DOHH2 (cell line): ENCODE results near the gene BOD1L1.

Experiments used
- H3F3A ChIP-seq: fragments of 200-600 bp; sonication (generic), shearing (Covaris generic); 2 replicates; pipeline ENCODE4 v1.6.0; 2016; ENCODE audit warnings: antibody characterized with exemption, mild to moderate bottlenecking; ENCODE audit not compliant: control insufficient read depth, insufficient read depth
- H3K27ac ChIP-seq: fragments of 200-600 bp; sonication (generic); 2 replicates; pipeline ENCODE4 v1.5.1; 2014; ENCODE audit warnings: low read depth, mild to moderate bottlenecking, low read length, moderate library complexity
- H3K27me3 ChIP-seq: fragments of 200-600 bp; sonication (generic); 2 replicates; pipeline ENCODE4 v1.6.1; 2014; ENCODE audit warnings: mild to moderate bottlenecking, low read length, mixed read lengths; ENCODE audit not compliant: control insufficient read depth
- H3K36me3 ChIP-seq: fragments of 200-600 bp; sonication (generic); 2 replicates; pipeline ENCODE4 v1.6.1; 2014; ENCODE audit warnings: mild to moderate bottlenecking, low read length, moderate library complexity, mixed read lengths; ENCODE audit not compliant: control insufficient read depth
- H3K4me1 ChIP-seq: fragments of 200-600 bp; sonication (generic); 2 replicates; pipeline ENCODE4 v1.6.1; 2014; ENCODE audit warnings: mild to moderate bottlenecking, low read length, mixed read lengths; ENCODE audit not compliant: control insufficient read depth
- H3K4me2 ChIP-seq: fragments of 200-600 bp; sonication (generic); 2 replicates; pipeline ENCODE4 v1.6.0; 2014; ENCODE audit warnings: mild to moderate bottlenecking, low read length, moderate library complexity
- H3K4me3 ChIP-seq: fragments of 200-600 bp; sonication (generic); 2 replicates; pipeline ENCODE4 v1.5.1; 2014; ENCODE audit warnings: mild to moderate bottlenecking, low read length, mixed read lengths
- H3K79me2 ChIP-seq: fragments of 200-600 bp; sonication (generic); 2 replicates; pipeline ENCODE4 v1.6.1; 2014; ENCODE audit warnings: mild to moderate bottlenecking, low read length, mixed read lengths; ENCODE audit not compliant: control insufficient read depth
- H3K9me2 ChIP-seq: fragments of 200-600 bp; sonication (generic); replicated peaks from 2 replicates; pipeline ENCODE4 v1.6.1; 2014; ENCODE audit warnings: mild to moderate bottlenecking, low read length, mixed read lengths; ENCODE audit not compliant: control insufficient read depth
- H3K9me3 ChIP-seq: fragments of 200-600 bp; sonication (generic); 2 replicates; pipeline ENCODE4 v1.6.1; 2014; ENCODE audit warnings: antibody characterized with exemption, low read length, mixed read lengths; ENCODE audit not compliant: control insufficient read depth, insufficient read depth
- H4K20me1 ChIP-seq: fragments of 200-600 bp; sonication (generic); 2 replicates; pipeline ENCODE4 v1.6.0; 2014; ENCODE audit warnings: low read depth, mild to moderate bottlenecking, antibody characterized with exemption, low read length, moderate library complexity; ENCODE audit not compliant: control insufficient read depth, insufficient read depth
- EZH2phosphoT487 ChIP-seq: fragments of 200-600 bp; sonication (generic); IDR thresholded peaks from 2 replicates; pipeline ENCODE4 v1.6.1; 2017; ENCODE audit warnings: borderline replicate concordance, mild to moderate bottlenecking, antibody characterized with exemption, low read length, moderate library complexity, mixed read lengths
- TF ChIP-seq, protein P1 (sequence below): fragments of 200-600 bp; sonication (generic); IDR thresholded peaks from one replicate; pipeline ENCODE4 v1.5.1; 2014; ENCODE audit warnings: antibody characterized with exemption, mild to moderate bottlenecking, low read depth, low read length; ENCODE audit not compliant: poor library complexity, severe bottlenecking

BOD1L1 gene

GRCh38 chr4:13592220-13592619 is 35.3 kb downstream of the BOD1L1 start:
- no peaks in the 10 kb centered on the region for H3K4me1 ChIP-seq
- H3K36me3 ChIP-seq = peaks cover 74% of the 10 kb centered on the region
- no peaks in the 10 kb centered on the region for H4K20me1 ChIP-seq
- no peak overlapping the region for H3K27ac ChIP-seq
- no peak overlapping the region for H3K4me2 ChIP-seq
- no peaks in the 10 kb centered on the region for H3K9me3 ChIP-seq
- H3K4me3 ChIP-seq = no peak overlapping the region
- no peaks in the 10 kb centered on the region for H3K9me2 ChIP-seq
- TF ChIP-seq, protein P1, sequence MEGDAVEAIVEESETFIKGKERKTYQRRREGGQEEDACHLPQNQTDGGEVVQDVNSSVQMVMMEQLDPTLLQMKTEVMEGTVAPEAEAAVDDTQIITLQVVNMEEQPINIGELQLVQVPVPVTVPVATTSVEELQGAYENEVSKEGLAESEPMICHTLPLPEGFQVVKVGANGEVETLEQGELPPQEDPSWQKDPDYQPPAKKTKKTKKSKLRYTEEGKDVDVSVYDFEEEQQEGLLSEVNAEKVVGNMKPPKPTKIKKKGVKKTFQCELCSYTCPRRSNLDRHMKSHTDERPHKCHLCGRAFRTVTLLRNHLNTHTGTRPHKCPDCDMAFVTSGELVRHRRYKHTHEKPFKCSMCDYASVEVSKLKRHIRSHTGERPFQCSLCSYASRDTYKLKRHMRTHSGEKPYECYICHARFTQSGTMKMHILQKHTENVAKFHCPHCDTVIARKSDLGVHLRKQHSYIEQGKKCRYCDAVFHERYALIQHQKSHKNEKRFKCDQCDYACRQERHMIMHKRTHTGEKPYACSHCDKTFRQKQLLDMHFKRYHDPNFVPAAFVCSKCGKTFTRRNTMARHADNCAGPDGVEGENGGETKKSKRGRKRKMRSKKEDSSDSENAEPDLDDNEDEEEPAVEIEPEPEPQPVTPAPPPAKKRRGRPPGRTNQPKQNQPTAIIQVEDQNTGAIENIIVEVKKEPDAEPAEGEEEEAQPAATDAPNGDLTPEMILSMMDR = no peak
- no peak for TF ChIP-seq EZH2phosphoT487
- H3K79me2 ChIP-seq = no peaks in the 10 kb centered on the region
- no peaks in the 10 kb centered on the region for H3K27me3 ChIP-seq
- H3F3A ChIP-seq = no peaks in the 10 kb centered on the region

- Histone ChIP-seq H3K9me3 (no peaks in the 10 kb centered on the region), H3K4me2 (no peak overlapping the region), H3K36me3 (peaks cover 70% of the 10 kb centered on the region), H3K27ac (no peak overlapping the region), H3F3A (no peaks in the 10 kb centered on the region), H3K27me3 (no peaks in the 10 kb centered on the region), H3K9me2 (no peaks in the 10 kb centered on the region), H3K4me1 (no peaks in the 10 kb centered on the region), H4K20me1 (no peaks in the 10 kb centered on the region), H3K79me2 (no peaks in the 10 kb centered on the region), H3K4me3 (no peak overlapping the region)
- TF ChIP-seq, protein P1 = no peak
- no peak for TF ChIP-seq EZH2phosphoT487
These were observed 36.8 kb downstream of the BOD1L1 start for GRCh38 chr4:13590766-13591165.

DNA sequence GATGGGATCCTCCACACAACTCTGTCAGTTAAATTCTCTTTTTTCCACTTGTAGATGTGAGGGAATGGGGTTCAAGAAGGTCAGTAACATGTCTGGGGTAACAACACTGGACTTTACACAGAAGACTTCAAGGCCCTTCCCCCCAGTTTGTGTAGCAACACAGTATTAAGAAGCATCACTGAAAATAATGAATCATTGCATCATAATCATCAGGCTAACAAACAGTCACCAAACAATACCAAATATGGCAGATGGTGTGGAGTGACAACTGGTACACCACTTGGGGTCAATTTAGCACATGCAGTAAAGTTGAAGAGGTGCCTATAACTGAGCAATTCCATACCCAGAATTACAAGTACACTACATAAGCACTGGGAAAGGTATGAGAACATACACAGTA is 38.6 kb downstream of the BOD1L1 start:
- Histone ChIP-seq H3K27me3 (no peaks in the 10 kb centered on the region), H3K79me2 (no peaks in the 10 kb centered on the region), H3K4me1 (no peaks in the 10 kb centered on the region), H3K27ac (no peak overlapping the region), H3K9me3 (no peaks in the 10 kb centered on the region), H3K9me2 (no peaks in the 10 kb centered on the region), H3K4me3 (no peak overlapping the region), H3F3A (no peaks in the 10 kb centered on the region), H3K4me2 (no peak overlapping the region), H4K20me1 (no peaks in the 10 kb centered on the region), H3K36me3 (peaks cover 68% of the 10 kb centered on the region)
- TF ChIP-seq EZH2phosphoT487 = no peak
- TF ChIP-seq, protein P1 = no peak

DNA sequence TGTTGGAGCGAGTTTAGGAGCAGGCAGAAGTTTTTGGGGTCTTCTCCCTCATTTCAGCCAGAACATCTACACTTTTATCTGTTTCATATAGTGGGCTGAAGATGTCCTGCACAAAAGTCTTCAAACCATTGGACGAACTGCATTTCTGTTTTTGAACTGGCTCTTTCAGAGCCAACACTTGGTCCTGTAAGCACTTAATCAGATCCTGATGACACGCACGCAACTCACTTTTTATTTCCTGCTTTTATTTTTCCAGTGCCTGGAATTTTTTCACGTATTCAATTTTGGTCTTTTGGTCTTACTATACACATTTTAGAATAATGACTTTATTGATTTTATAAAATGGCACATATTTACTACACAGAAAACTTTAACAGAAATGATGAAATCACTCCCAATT is 43.0 kb downstream of the BOD1L1 start:
- peaks cover 72% of the 10 kb centered on the region for H3K36me3 ChIP-seq
- no peaks in the 10 kb centered on the region for H3F3A ChIP-seq
- no peaks in the 10 kb centered on the region for H3K27me3 ChIP-seq
- TF ChIP-seq, protein P1 = no peak
- no peak for TF ChIP-seq EZH2phosphoT487
- H3K9me2 ChIP-seq = no peaks in the 10 kb centered on the region
- no peaks in the 10 kb centered on the region for H3K4me1 ChIP-seq
- no peaks in the 10 kb centered on the region for H4K20me1 ChIP-seq
- no peaks in the 10 kb centered on the region for H3K9me3 ChIP-seq
- H3K79me2 ChIP-seq = no peaks in the 10 kb centered on the region
- no peak overlapping the region for H3K4me2 ChIP-seq
- H3K4me3 ChIP-seq = no peak overlapping the region
- no peak overlapping the region for H3K27ac ChIP-seq
